K562 (cell line): ENCODE data around the gene SLC22A12. TPM values are rescaled to one million over a fixed set of nuclear protein-coding genes. Genes with fewer than 3 reads are reported as not detected.
A peak's percentile ranks its signal among the peaks of the same experiment; 100 is the strongest.

ENCODE experiments used
- ARID1B ChIP-seq: fragments of 450-650 bp; IDR thresholded peaks from 2 replicates; pipeline ENCODE4 v1.6.1; 2016; ENCODE audit warnings: antibody characterized with exemption, mild to moderate bottlenecking, inconsistent platforms
- BRD9 ChIP-seq: fragments of 450-650 bp; IDR thresholded peaks from 2 replicates; pipeline ENCODE4 v1.6.1; 2018; ENCODE audit warnings: low read depth; ENCODE audit not compliant: partially characterized antibody
- CBFA2T3 ChIP-seq: fragments of 450-650 bp; IDR thresholded peaks from 2 replicates; pipeline ENCODE4 v1.6.1; 2017
- CREB1 ChIP-seq, 2 experiments: sonication (generic) in 1 of 2; formaldehyde crosslinking in 1 of 2; IDR thresholded peaks; 2 replicates each; pipeline versions ENCODE4 v1.6.1 to v1.8.0; 2012 to 2022; ENCODE audit warnings: inconsistent platforms in 1 of 2, mild to moderate bottlenecking in 1 of 2, missing genetic modification reagents in 1 of 2, moderate library complexity in 1 of 2
- CREB5 ChIP-seq: fragments of 250-450 bp; sonication (Bioruptor Pico); IDR thresholded peaks from 2 replicates; pipeline ENCODE4 v1.5.0; 2020; ENCODE audit warnings: mild to moderate bottlenecking
- ESRRA ChIP-seq: fragments of 450-650 bp; IDR thresholded peaks from 2 replicates; pipeline ENCODE4 v1.6.1; 2014; ENCODE audit warnings: low read depth, mild to moderate bottlenecking, moderate library complexity, borderline replicate concordance
- FOXA1 ChIP-seq: fragments of 450-650 bp; IDR thresholded peaks from 2 replicates; pipeline ENCODE4 v1.6.1; 2016; ENCODE audit warnings: mild to moderate bottlenecking, borderline replicate concordance
- FOXJ3 ChIP-seq: sonication (generic); formaldehyde crosslinking; IDR thresholded peaks from 2 replicates; pipeline ENCODE4 v1.4.0; 2020; ENCODE audit warnings: mild to moderate bottlenecking, missing genetic modification reagents
- GABPB1 ChIP-seq: sonication (generic); formaldehyde crosslinking; IDR thresholded peaks from 2 replicates; pipeline ENCODE4 v1.8.0; 2022; ENCODE audit warnings: mild to moderate bottlenecking, missing genetic modification reagents
- HEY1 ChIP-seq: fragments of 250-450 bp; sonication (Bioruptor Pico); IDR thresholded peaks from 2 replicates; pipeline ENCODE4 v1.5.0; 2020; ENCODE audit warnings: mild to moderate bottlenecking, moderate library complexity, borderline replicate concordance
- HNRNPLL ChIP-seq: fragments of 200-400 bp; formaldehyde crosslinking; IDR thresholded peaks from 2 replicates; pipeline ENCODE4 v1.6.1; 2017; ENCODE audit warnings: low read length, low read depth, mild to moderate bottlenecking; ENCODE audit not compliant: poor library complexity, severe bottlenecking
- KAT2B ChIP-seq: IDR thresholded peaks from one replicate; pipeline ENCODE4 v1.6.1; 2012; ENCODE audit warnings: low read depth, mild to moderate bottlenecking, control low read depth, inconsistent platforms, low read length, moderate library complexity
- KDM2B ChIP-seq: fragments of 250-450 bp; sonication (Bioruptor Pico); IDR thresholded peaks from 2 replicates; pipeline ENCODE4 v1.8.0; 2021; ENCODE audit warnings: mild to moderate bottlenecking, moderate library complexity
- MEF2D ChIP-seq: conservative IDR thresholded peaks from 2 replicates; pipeline ENCODE4 v1.6.1; 2016; ENCODE audit warnings: low read depth, missing genetic modification characterization, missing compliant biosample characterization
- NEUROD1 ChIP-seq: fragments of 150-350 bp; IDR thresholded peaks from 2 replicates; pipeline ENCODE4 v1.6.1; 2014; ENCODE audit warnings: borderline replicate concordance, low read length, low read depth; ENCODE audit not compliant: partially characterized antibody
- PHF21A ChIP-seq: fragments of 450-650 bp; IDR thresholded peaks from 2 replicates; pipeline ENCODE4 v1.6.1; 2017; ENCODE audit warnings: low read depth, borderline replicate concordance
- POLR3G ChIP-seq: IDR thresholded peaks from 2 replicates; pipeline ENCODE4 v1.6.1; 2011; ENCODE audit not compliant: insufficient read length, insufficient replicate concordance; ENCODE audit errors: extremely low read depth
- SREBF1 ChIP-seq: fragments of 150-350 bp; IDR thresholded peaks from 2 replicates; pipeline ENCODE4 v1.6.1; 2014; ENCODE audit warnings: antibody characterized with exemption, low read depth, low read length, borderline replicate concordance
- TRIM24 ChIP-seq, 2 experiments: fragments of 450-650 bp; IDR thresholded peaks; 2 replicates each; pipeline ENCODE4 v1.6.1; 2016
- YBX1 ChIP-seq: fragments of 450-650 bp; IDR thresholded peaks from 2 replicates; pipeline ENCODE4 v1.7.1; 2016; ENCODE audit warnings: mild to moderate bottlenecking
- ZHX1 ChIP-seq: fragments of 150-350 bp; conservative IDR thresholded peaks from 2 replicates; pipeline ENCODE4 v1.6.1; 2014; ENCODE audit warnings: low read length
- ZNF282 ChIP-seq: sonication (generic); formaldehyde crosslinking; IDR thresholded peaks from 2 replicates; pipeline ENCODE4 v1.8.1; 2023; ENCODE audit warnings: missing genetic modification reagents
- ZNF408 ChIP-seq: fragments of 250-450 bp; sonication (Bioruptor Pico); IDR thresholded peaks from 2 replicates; pipeline ENCODE4 v1.4.0; 2020; ENCODE audit warnings: low read depth, mild to moderate bottlenecking, moderate library complexity
- ZNF561 ChIP-seq: fragments of 450-650 bp; formaldehyde crosslinking; conservative IDR thresholded peaks from 2 replicates; pipeline ENCODE4 v1.4.0; 2020; ENCODE audit warnings: mild to moderate bottlenecking, moderate library complexity
- ZNF764 ChIP-seq: fragments of 250-450 bp; sonication (Bioruptor Pico); IDR thresholded peaks from 2 replicates; pipeline ENCODE4 v1.4.0; 2020; ENCODE audit warnings: low read depth, mild to moderate bottlenecking, moderate library complexity
- polyA plus RNA-seq, 8 experiments: library from polyadenylated mRNA; depleted of rRNA in 4 of 8; stranded (reverse) in 5 of 8; unstranded in 3 of 8; fragments of >200 nt; fragmentation: Nextera tagmentation in 2 of 8; fragmentation: Illumina TruSeq in 1 of 8; extraction: Ambion mirVana in 2 of 8; extraction: Trizol in 1 of 8; gene quantifications; 2 replicates each; pipeline versions ENCODE4 v1.2.1 to v1.2.3, GENCODE V29; 2011 to 2014; ENCODE audit warnings: inconsistent platforms in 1 of 8, missing spikeins in 1 of 8
- total RNA-seq, 7 experiments: library from RNA; depleted of rRNA in 6 of 7; stranded (reverse); fragments of >200 nt in 6 of 7; fragmentation: Illumina TruSeq in 2 of 7; extraction: Trizol in 2 of 7; gene quantifications; 2 replicates each; pipeline versions ENCODE4 v1.2.1 to v1.2.3, GENCODE V29; 2011 to 2021; ENCODE audit warnings: low replicate concordance in 1 of 7
- TF ChIP-seq, protein P1 (sequence below): sonication (generic); formaldehyde crosslinking; IDR thresholded peaks from 2 replicates; pipeline ENCODE4 v1.5.0; 2020; ENCODE audit warnings: missing genetic modification reagents

The SLC22A12 gene
- total and polyA plus RNA-seq, 9 of the 15 experiments (the other 6 are each of a cell fraction or from before 2014, with no cell fraction given): not detected

DNA sequence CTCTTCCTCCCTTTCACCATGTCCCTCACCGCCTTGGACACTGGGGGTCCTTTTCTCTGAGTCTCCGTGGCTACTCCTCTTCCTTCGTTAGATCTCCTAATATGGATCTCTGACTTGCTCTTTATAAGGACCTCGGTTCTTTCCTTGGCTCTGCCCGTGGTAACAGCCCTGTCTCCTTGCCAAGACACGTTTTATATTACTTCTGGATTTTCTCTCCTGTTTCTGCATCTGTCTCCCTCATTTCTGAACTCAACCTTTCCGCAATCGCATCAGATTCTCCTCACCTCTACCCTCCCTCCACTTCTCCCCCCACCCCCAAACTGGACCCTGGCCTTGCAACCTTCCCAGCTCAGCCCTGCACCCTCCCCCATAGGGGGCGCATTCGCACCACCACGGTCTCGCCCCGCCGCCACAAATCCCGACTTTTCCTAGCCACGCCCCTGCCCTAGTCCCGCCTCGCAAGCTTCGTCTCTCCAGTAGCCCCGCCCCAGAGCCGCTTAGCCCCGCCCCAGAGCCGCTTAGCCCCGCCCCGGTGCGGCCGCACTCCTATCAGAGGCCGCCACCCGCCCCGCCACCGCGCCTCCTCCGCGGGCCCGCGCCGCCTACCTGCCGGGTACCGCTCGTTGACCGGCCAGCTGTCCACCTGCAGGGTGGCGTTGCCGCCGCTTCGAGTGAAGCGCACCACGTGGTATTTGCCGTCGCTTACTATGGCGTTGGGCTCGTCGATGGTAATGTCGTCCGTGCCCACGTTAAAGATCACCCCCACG is 39.0 kb downstream of the SLC22A12 start (continued):
- TF ChIP-seq FOXJ3: no peak
- no peak for TF ChIP-seq ESRRA
- TF ChIP-seq ZNF561: no peak
- no peak for TF ChIP-seq YBX1
- TF ChIP-seq PHF21A: no peak
- no peak for TF ChIP-seq TRIM24 (IDR thresholded peaks at IDR 0.05)
- TF ChIP-seq HNRNPLL: no peak
- TF ChIP-seq ZNF408 (CRISPR knock-in tag): no peak
- no peak for TF ChIP-seq SREBF1
- TF ChIP-seq POLR3G: no peak
- no peak for TF ChIP-seq NEUROD1
- TF ChIP-seq MEF2D (tag): no peak
- no peak for TF ChIP-seq BRD9
- TF ChIP-seq GABPB1 (CRISPR knock-in tag): no peak; the same call in 1 of the 2 replicates
- TF ChIP-seq ZNF764 (CRISPR knock-in tag): no peak
- TF ChIP-seq HEY1 (CRISPR knock-in tag): no peak
- TF ChIP-seq FOXA1: no peak
- TF ChIP-seq CBFA2T3: 0 out of 2 replicates have a peak, but pooled peaks have one; percentile 9
- no peak for TF ChIP-seq KDM2B (CRISPR knock-in tag)
- TF ChIP-seq CREB5 (CRISPR knock-in tag): no peak
- TF ChIP-seq KAT2B: no peak
- TF ChIP-seq CREB1 (IDR thresholded peaks at IDR 0.05): no peak
- no peak for TF ChIP-seq CREB1 (CRISPR knock-in tag; IDR thresholded peaks at IDR 0.05)
- TF ChIP-seq ARID1B: no peak; the same call in 1 of the 2 replicates
- TF ChIP-seq, protein P1, sequence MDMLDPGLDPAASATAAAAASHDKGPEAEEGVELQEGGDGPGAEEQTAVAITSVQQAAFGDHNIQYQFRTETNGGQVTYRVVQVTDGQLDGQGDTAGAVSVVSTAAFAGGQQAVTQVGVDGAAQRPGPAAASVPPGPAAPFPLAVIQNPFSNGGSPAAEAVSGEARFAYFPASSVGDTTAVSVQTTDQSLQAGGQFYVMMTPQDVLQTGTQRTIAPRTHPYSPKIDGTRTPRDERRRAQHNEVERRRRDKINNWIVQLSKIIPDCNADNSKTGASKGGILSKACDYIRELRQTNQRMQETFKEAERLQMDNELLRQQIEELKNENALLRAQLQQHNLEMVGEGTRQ (CRISPR knock-in tag): peak; percentile 44; the same call in 1 of the 2 replicates
- no peak; the same call in 1 of the 2 replicates for TF ChIP-seq ZNF282 (CRISPR knock-in tag)
- TF ChIP-seq ZHX1: no peak
